HL-60 (cell line): Measurements from ENCODE around the gene TPP1.
A peak's percentile ranks its signal among the peaks of the same experiment; 100 is the strongest.

Experiments used
- DNase-seq, 2 experiments: peaks; one replicate each; pipeline ENCODE4 v3.0.0-alpha.2; 2010 to 2020; ENCODE audit warnings: low read depth in 1 of 2, low spot score in 1 of 2
- H3K27ac ChIP-seq: fragments of 250-450 bp; sonication (Bioruptor Pico); replicated peaks from 2 replicates; pipeline ENCODE4 v1.5.1; 2020; ENCODE audit warnings: mild to moderate bottlenecking, moderate library complexity
- H3K27me3 ChIP-seq: fragments of 250-450 bp; sonication (Bioruptor Pico); 2 replicates; pipeline ENCODE4 v1.5.1; 2021; ENCODE audit warnings: mild to moderate bottlenecking, moderate library complexity; ENCODE audit not compliant: insufficient read depth, poor library complexity, severe bottlenecking
- H3K4me3 ChIP-seq: replicated peaks from 2 replicates; pipeline ENCODE4 v1.5.1; 2011; ENCODE audit warnings: mild to moderate bottlenecking, control low read depth, low read length; ENCODE audit not compliant: insufficient read depth
- GABPA ChIP-seq: IDR thresholded peaks from 2 replicates; pipeline ENCODE4 v1.6.1; 2012; ENCODE audit warnings: low read depth
- POLR2AphosphoS5 ChIP-seq: IDR thresholded peaks from 2 replicates; pipeline ENCODE4 v1.6.1; 2012; ENCODE audit warnings: low read depth
- SPI1 ChIP-seq: IDR thresholded peaks from 2 replicates; pipeline ENCODE4 v1.6.1; 2012; ENCODE audit warnings: low read depth, mild to moderate bottlenecking, borderline replicate concordance
- TF ChIP-seq, protein P1 (sequence below): IDR thresholded peaks from 2 replicates; pipeline ENCODE4 v1.6.1; 2012; ENCODE audit warnings: low read depth; ENCODE audit not compliant: insufficient replicate concordance
- TF ChIP-seq, protein P2 (sequence below): IDR thresholded peaks from one replicate; pipeline ENCODE4 v1.5.1; 2011; ENCODE audit warnings: low read length, control low read depth, inconsistent platforms; ENCODE audit not compliant: insufficient read depth

Gene TPP1

DNA sequence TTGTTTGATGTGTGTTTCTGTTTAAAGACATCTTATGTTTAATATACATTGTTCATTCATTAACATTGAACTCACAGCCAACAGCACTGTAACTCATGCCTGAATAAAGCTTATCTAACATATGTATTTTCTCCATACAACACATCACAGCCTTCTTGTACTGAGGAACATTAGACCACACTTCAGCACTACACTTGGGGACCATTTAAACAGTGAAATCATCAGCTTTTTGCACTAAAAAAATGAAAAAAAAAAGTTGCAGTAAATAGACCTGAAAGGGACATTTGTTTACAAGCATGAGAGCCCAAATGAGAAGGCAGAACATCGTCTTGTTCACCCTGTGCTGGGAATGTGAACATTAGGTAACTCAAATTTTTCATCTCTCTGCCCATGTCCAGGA, 15.3 kb upstream of the TPP1 start:
- peak overlapping the region; percentile 93 for H3K27ac ChIP-seq
- no peak for DNase-seq
- no peak for TF ChIP-seq SPI1
- TF ChIP-seq, protein P1, sequence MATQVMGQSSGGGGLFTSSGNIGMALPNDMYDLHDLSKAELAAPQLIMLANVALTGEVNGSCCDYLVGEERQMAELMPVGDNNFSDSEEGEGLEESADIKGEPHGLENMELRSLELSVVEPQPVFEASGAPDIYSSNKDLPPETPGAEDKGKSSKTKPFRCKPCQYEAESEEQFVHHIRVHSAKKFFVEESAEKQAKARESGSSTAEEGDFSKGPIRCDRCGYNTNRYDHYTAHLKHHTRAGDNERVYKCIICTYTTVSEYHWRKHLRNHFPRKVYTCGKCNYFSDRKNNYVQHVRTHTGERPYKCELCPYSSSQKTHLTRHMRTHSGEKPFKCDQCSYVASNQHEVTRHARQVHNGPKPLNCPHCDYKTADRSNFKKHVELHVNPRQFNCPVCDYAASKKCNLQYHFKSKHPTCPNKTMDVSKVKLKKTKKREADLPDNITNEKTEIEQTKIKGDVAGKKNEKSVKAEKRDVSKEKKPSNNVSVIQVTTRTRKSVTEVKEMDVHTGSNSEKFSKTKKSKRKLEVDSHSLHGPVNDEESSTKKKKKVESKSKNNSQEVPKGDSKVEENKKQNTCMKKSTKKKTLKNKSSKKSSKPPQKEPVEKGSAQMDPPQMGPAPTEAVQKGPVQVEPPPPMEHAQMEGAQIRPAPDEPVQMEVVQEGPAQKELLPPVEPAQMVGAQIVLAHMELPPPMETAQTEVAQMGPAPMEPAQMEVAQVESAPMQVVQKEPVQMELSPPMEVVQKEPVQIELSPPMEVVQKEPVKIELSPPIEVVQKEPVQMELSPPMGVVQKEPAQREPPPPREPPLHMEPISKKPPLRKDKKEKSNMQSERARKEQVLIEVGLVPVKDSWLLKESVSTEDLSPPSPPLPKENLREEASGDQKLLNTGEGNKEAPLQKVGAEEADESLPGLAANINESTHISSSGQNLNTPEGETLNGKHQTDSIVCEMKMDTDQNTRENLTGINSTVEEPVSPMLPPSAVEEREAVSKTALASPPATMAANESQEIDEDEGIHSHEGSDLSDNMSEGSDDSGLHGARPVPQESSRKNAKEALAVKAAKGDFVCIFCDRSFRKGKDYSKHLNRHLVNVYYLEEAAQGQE = peak; percentile 63
- no peak for TF ChIP-seq POLR2AphosphoS5
- H3K27me3 ChIP-seq = no peaks in the 10 kb centered on the region
- no peak overlapping the region for H3K4me3 ChIP-seq

DNA sequence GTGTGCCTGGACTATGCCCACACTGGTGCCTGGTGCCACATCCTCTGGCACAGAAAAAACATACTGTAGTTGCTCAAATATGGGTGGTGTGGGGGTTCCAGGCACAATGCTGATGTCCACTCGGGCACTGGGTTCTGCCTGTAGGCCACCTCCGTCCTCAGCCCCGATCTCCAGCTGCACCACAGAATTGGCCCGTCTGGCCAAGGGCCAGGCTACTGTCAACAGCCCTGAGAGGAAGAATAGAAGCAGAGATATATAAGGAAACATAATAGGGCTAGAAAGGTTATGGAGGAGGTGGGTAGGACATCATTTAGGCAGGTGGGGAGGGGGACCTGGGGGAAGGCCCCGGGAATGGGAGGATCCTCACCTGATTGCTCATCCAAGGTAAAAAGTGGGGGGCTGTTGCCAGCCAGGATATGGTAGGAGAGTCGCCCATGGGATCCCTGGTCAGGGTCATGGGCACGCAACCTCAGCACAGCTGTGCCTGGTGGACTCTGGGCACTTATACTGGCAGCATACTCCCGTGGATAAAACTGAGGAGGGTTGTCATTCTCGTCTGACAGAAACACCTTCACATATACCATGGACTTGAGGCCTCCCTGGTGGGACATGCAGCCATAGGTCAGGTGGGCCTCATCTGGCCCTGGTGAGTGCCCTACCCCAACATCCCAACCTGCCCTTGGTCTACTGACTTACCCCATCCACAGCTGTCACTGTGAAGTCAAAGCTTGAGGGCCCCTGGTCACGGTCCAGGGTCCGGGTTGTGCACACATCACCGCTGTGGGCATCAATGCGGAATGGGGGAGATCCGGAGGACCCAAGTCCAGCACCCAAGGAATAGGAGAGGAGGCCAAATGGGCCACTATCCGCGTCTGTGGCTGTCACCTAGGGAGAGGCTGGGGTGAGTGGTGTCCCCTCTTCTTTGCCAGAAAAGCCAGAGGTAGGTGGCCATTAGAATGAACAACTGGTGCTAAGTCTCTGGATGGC, 14.5 kb upstream of the TPP1 start:
- Histone ChIP-seq H3K27ac (peak overlapping the region; percentile 93; the same call in 1 of the 2 replicates), H3K27me3 (no peaks in the 10 kb centered on the region), H3K4me3 (no peak overlapping the region)
- no peak for DNase-seq
- no peak for TF ChIP-seq GABPA
- TF ChIP-seq, protein P2, sequence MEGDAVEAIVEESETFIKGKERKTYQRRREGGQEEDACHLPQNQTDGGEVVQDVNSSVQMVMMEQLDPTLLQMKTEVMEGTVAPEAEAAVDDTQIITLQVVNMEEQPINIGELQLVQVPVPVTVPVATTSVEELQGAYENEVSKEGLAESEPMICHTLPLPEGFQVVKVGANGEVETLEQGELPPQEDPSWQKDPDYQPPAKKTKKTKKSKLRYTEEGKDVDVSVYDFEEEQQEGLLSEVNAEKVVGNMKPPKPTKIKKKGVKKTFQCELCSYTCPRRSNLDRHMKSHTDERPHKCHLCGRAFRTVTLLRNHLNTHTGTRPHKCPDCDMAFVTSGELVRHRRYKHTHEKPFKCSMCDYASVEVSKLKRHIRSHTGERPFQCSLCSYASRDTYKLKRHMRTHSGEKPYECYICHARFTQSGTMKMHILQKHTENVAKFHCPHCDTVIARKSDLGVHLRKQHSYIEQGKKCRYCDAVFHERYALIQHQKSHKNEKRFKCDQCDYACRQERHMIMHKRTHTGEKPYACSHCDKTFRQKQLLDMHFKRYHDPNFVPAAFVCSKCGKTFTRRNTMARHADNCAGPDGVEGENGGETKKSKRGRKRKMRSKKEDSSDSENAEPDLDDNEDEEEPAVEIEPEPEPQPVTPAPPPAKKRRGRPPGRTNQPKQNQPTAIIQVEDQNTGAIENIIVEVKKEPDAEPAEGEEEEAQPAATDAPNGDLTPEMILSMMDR = no peak
- no peak for TF ChIP-seq POLR2AphosphoS5
- TF ChIP-seq, protein P1 = no peak
- no peak for TF ChIP-seq SPI1

DNA sequence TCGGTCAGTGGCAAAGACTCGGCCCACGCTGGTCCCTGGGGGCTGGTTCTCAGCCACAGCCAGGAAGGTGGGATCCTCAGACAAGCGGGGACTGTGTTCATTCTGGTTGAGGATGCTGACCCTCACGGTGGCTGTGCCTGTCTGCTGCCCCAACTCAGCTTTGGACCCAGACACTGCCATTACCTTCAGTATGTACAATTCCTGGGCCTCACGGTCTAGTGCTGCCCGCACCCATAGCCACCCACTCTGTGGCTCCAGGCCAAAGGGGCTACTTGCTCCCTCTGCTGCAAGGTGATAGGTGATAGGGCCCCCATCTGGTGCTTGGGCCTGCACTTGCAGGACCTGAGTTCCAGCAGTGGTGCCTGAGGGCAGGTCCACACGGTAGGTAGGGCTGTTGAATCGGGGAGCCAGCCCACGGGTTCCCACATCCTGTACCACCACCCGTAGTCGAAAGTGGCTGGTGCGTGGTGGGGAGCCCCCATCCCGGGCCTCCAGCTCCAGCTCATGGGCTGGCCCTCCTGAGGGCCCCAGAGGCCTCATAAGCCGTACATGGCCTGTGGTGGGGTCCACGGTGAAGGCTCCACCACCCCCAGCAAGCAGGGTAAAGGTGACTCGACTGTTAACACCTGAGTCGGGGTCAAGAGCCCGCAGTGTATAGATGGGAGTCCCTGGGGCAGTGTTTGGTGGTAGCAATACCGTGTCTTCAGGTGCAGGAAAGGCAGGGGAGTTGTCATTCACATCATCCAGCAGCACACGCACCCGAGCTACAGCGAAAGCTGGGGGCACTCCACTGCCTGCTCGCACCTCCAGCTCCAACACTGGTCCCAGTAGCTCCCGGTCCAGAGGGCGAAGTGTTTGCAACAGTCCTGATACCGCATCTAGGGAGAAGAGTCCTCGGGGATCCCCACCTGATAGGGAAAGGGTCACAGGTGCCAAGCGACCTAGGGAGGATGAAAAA, 13.2 kb upstream of the TPP1 start:
- TF ChIP-seq, protein P2 = no peak
- TF ChIP-seq POLR2AphosphoS5 (no peak), SPI1 (no peak), GABPA (no peak)
- TF ChIP-seq, protein P1 = no peak
- DNase-seq = no peak

More for the DNA sequence above, 13.2 kb upstream of the TPP1 start:
- Histone ChIP-seq H3K27me3 (no peaks in the 10 kb centered on the region), H3K27ac (no peak overlapping the region), H3K4me3 (no peak overlapping the region)
